OCI-M2 (cell line): ENCODE measurements around the gene EXTL1.
A peak's percentile ranks its signal among the peaks of the same experiment; 100 is the strongest.

Source experiments
- DNase-seq: peaks from one replicate; lab custom pipeline; 2025; ENCODE audit not compliant: unreplicated experiment; lab: John Stamatoyannopoulos, UW

EXTL1 gene

DNA sequence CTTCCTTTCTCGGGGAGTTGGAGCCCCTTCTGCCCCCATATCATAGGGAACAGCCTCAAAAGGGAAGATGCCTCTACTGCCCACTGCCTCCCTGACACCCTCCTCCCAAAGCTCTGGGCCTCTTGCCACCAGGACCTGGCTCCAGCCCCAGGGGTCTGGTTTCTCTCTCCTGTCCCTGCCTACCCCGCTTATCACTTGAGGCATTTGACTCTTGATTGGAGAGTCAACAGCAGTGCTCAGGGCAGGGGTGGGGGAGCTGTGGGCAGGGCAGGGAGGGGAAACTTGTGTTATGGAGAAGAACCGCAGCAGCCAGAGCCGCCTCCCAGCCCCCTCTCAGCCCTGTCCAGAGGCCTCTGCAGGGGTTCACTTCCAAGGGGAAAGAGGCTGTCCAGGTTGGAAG lies 45.3 kb downstream of the EXTL1 start:
- no peak for DNase-seq

DNA sequence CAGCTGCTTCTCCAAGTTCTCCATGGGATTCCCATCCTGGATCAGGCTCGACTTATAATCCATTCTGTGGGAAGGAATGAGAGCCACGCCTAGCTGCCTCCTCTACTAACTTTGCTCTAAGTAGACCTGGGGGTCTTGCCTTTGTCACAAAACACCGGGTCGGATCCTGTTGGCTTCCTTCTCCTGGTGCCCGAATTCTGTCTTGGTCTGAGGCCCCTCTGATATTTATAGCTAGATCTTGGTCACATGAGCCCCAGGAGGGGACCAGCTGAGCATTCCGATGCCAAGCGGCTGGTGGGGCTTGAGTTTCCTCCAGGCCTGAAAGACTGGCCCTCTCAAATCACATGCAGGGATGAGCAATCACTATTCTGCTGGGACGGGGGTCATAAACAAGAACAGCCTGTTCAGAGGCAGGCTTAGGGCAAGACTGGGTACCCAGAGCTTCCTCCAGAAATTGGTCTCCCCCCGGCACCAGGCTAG lies 45.9 kb downstream of the EXTL1 start, which contains the start of gene TRIM63:
Gene TRIM63 (minus strand): TSS at position 199 of the 480 bp plus-strand sequence. CDS start 136 bp downstream, at position 63.
- DNase-seq: no peak

DNA sequence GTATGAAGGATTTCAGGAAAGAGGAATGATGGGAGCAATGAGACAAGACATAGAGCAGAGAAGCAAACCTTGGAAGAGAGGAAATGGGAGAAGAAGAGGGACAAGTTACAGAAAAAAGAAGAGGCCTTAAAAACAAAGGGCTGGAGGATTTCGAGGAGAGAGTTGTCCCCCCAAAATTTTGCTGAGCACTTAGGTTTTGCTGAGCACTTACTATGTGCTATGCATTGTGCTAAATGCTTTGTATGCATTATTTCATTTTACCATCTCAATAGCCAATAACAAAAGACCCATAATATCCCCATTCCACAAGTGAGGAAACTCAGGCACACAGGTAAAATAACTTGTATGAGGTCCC lies 48.3 kb downstream of the EXTL1 start:
- DNase-seq: no peak

DNA sequence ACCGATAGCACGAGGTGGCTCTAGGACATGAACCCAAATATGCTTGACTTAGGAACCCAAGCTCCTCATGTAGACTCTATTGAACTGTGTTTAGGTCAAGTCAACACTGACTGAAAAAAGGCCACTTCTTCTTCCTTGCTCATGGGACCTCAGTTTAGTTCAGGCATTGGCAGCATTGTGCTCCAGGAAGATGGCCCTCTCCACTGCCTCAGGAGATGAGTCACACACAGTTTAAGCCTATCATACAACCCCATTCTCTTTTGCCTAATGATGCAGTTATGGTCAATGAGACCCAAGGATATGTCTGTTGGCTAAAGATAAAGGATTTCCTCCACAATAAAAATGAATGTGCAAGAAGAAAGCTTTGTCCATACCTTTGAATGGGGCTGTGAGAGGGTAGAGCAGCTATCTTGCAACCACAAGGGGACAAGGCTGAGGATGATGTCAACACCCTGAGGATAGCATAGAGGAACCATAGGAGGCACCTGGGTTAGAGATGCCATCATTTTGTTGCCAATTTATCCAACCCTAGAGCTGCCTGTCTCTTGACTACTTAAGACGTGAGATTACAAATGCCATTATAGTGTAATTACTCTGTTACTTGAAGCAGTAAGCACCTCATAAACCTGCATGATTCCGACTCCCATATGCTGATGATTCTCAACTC lies 48.9 kb downstream of the EXTL1 start:
- DNase-seq: peak; percentile 57

DNA sequence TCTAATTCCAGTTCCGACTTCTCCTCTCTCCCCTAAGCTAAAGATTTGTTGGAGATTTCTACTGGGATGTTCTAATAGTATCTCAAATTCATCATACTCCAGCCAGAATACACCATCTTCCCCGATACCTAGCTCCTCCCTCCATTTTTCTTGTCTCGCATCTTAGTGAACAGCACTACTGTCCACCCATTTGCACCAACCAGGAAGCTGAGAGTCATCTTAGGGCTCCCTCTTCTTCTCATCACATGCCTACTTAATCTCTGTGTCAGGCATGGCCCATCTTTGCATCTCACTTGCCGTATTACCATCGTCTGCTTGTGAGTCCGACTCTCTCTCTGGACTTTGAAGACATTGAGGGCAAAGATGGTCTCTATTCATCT lies 49.4 kb downstream of the EXTL1 start:
- no peak for DNase-seq

DNA sequence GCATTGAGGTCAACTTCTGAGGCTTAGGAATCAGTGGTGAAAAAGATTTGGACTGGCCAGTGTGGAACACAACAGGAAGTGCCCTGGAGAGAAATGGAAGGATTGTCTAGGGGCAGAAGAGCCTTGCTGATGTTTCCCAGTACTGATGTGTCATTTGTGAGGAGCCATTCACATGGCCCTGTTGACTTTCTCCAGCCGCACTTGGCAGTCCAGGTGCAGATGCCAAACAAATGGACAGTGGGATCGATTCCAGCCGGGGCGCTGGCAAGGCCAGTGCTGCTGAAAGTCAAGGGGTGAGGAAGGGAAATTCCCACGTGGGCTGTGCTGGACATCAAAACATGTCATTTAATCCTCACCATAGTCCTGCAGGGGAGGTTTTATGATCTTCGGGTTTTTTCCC lies 50.7 kb downstream of the EXTL1 start:
- DNase-seq: no peak

DNA sequence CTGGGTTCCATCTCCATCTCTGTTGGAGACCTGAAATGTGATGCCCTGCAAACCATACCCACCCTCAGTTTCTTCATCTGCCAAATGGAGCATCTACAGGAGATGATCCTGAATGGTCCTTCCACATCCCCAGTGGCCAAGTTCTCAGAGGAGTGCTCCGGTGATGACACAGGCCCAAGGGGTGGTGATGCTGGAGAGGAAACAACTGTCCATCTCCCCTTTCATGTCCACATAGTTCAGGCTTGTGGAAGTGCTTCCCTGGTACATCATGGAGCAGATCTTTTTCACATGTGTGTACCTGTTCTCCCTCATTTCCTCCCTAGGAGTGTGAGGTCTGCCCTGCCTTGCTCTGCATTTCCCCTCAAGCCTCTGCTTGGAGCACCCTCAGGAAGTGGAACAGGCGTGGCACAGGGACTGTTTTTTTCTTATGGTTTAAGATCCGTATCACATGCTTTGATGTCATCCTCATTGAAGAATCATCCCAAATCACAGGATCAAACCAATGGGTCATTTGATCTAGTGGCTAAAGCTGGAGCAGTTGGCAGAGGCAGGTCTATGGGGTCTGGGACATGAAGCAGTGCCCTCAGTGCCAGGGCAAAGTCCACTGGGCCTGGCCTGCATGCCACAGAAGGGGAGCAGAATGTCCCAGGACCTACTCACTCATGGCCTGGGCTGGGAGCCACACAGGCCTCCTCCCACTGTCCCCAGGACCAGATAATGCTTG lies 54.0 kb downstream of the EXTL1 start:
- DNase-seq: no peak

DNA sequence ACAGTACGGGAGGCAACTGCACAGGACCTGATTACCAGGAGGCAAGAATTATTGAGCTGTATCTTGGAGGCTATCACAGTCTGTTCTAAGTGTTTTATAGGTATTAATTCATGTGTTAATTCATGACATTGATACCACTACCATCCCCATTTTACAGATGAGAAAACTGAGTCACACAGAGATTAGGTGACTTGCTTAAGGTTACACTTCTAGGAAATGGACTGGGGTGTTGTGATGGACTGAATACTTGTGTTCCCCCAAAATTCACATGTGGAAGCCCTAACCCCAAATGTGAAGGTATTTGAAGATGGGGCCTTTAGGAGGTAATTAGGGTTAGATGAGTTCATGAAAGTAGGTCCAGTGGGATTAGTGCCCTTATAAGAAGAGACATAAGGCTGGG lies 55.9 kb downstream of the EXTL1 start:
- DNase-seq: no peak

DNA sequence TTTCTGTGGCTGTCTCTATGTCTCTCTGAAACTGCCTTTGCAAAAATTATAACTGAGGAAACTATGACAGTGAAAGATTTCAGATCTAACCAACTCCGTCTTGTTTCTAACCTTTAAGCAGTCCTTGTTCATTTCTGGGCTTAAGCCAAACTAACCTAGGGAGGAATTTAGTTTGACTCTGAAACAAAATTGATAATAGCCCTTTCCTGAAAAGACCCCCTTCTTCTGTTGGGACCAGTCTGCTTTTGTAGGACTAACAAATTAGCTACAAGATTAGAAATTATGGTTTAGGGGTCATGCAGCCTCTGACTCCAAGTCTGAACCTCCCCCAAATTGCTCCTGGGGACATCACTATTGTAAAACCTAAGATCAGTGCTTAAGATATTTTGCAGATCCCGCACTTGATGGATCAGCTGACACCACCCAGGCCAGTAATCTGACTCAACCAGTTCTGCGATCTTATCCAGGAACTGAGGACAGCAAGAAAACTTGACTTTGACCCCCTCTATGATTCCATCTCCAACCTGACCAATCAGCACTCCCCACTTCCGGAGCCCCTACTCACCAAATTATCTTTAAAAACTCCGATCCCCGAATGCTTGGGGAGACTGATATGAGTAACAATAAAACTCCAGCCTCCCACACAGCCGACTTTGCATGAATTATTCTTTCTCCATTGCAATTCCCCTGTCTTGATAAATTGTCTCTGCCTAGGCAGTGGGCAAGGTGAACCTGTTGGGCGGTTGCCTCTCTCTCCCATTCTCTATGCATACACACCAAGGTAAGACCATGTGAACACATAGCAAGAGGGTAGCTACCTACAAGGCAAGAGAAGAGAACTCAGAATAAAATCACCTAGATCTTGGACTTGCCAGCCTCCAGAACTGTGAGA lies 57.0 kb downstream of the EXTL1 start:
- peak; percentile 49 for DNase-seq

DNA sequence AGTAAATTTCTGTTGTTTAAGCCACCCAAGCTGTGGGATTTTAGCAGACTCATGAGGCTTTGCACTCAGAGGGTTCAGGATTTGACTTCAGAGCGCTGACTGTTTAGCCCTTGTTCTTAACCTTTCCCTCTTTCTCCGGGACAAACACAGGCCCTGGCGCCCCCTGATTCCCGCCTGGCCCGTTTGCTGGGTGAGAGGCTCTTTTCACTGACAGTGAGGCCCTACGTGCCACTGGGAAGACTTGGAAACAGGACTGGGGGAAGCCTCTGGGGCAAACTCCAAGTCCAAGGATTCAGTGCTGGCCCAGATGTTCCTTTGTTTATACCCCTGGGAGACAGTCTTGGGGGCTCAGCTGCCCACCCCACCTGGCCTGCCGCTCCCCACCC lies 57.6 kb downstream of the EXTL1 start:
- DNase-seq: no peak

DNA sequence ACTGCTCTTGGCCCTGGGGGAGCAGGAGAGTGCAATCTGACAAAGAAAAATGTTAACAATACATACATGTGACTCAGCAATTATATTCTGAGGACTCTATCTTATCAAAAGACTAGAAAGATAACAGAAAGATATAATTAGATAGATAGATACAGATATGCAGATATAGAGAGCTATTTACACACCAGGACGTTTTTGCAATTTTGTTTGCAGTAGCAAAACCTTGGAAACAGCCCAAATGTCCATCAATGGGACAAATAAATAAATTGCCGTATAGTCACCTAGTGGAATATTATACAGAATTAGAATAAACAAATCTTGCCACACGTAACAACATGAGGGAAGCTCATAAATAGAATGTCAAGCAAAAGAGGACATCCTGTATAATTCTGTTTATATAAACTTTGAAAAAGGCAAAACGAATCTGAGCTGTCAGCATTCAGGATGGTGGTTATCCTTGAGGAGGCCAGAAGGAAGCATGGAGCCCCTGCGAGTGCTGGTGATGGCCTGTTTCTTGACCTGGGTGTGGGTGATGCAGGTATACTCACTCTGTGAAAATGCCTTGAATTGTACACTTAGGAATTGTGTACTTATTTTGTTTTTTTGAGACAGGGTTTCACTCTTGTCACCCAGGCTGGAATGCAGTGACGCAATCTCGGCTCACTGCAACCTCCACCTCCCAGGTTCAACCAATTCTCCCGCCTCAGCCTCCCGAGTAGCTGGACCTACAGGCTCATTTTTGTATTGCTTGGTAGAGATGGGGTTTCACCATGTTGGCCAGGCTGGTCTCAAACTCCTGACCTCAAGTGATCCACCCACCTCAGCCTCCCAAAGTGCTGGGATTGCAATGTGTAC lies 58.6 kb downstream of the EXTL1 start:
- DNase-seq: no peak

DNA sequence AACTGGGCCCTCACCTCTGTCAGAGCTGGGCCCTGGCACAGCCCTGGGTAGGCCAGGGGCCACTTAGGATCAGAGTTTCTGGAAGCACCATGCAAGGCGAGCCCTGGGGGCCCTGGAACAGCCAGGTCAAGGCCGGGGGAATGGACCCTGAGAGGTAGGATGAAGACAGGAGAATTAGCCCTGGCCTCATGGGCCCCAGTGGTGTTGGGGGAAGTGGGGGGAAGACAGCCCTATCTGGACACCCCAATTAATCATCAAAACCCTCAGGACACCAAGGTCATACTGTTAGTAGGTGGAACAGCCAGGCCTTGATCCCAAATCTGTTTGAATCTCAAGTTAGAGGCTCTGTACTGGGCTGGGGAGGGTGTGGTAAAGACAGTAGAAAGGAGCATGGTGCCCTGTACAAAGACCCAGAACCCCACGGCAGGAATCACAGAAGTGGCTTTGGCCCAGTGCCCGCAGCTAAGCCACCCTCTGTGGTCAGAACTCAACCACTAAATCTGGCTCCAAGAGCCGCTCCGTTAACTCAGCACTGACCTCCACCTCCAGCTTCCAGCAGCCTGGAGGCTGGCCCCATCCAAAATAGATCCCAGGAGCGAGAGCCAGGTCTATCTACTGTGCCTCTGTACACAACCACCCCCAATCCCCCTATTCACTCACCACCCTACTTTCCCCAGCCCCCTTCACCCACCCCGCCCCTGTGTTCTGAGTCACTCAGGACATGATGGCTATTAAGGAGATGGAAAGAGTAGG lies 59.9 kb downstream of the EXTL1 start:
- no peak for DNase-seq

DNA sequence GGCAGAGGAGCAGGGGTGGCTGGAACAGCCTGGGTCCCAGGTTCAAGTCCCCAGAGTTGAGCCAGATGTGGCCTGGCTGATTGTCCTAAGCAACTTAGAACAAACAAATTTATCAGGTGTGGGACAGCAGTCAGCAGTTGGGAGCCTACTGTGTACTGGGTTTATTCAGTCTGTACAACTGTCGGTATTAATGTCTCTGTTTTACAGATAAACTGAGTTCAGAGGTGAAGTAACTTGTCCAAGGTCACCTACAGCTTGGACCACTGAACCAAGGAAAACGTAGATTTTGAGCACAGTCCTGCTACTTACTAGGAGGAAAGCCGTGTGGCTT lies 60.4 kb downstream of the EXTL1 start:
- DNase-seq: no peak

DNA sequence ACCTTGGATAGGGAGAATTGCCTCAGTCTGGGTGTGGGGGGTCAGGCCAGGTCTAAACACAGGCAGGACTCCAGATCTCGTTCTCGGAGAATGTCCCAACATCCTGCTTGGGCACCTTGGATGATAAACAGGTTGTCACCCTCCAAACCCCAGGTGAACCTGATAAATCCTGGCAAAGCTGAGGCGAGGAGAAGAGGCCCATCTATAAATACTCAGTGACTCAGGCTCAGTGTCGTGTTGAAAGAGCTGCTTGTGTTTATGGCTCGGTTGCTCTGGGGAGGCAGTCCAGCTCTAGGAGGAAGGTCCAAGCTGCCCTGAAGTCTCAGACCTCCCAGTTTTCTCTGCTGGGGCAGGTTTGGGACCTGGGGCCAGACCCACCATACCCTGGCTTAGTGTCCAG lies 61.6 kb downstream of the EXTL1 start:
- no peak for DNase-seq

DNA sequence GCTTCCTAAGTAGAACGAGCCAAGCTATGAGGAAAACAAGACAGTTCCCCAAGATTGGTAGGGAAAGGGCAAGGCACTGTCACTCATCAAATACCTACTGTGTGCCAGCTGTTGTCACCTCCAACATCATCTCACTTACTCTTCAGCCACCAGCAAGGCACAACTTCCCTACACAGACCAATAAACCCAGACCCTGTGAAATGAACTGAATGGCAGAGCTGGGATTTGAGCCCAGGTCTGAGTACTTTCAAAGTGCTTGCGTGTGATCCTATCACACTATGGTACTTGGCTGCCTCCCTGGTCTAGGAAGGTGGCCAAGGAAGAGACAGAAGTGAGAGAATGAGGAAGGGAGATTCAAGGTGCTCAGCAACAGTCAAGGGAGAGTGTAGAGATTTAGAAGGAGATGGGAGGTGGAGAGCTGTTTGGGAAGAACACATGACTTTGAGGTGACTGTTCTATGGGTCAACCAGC lies 62.6 kb downstream of the EXTL1 start:
- DNase-seq: no peak

DNA sequence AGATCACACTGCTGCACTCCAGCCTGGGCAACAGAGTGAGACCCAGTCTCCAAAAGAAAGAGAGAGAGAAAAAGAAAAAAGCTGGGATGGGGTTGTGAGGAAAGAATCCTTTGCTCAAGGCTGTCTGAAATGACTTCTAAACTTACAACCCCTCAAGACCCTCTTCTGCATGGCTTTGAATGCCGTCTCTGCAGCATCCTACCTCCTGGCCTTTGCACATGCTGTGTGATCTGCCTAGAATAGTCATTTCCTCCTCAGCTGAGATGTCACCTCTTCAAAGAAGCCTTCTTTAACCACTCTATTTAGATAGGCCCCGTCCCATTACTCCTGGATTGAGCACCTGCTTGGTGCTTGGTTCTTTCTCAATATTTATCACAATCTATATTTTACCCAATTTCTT lies 63.3 kb downstream of the EXTL1 start:
- no peak for DNase-seq
